Measurements from ENCODE around the gene ADGRG6.

- TF ChIP-seq POLR2AphosphoS5 (IDR thresholded peaks at IDR 0.05; ENCODE audit: low read depth, low read length): no peak
- TF ChIP-seq CTCF (IDR thresholded peaks at IDR 0.05): no peak
Measured at GRCh38 chr6:142286088-142286409, 15.8 kb upstream of the ADGRG6 start.
